IPS-NIHi7 (cell line): Measurements from ENCODE around the gene ZDHHC6.
"Not testable (repeated sequence)": the region's sequence is repeated elsewhere in the genome, so short reads cannot be mapped to it uniquely, and the experiment has no call there.

ENCODE experiments used
- DNase-seq: peaks from one replicate; pipeline ENCODE4 v3.0.0; 2012; ENCODE audit warnings: mixed read lengths; ENCODE audit errors: extremely low spot score

Gene ZDHHC6

DNA sequence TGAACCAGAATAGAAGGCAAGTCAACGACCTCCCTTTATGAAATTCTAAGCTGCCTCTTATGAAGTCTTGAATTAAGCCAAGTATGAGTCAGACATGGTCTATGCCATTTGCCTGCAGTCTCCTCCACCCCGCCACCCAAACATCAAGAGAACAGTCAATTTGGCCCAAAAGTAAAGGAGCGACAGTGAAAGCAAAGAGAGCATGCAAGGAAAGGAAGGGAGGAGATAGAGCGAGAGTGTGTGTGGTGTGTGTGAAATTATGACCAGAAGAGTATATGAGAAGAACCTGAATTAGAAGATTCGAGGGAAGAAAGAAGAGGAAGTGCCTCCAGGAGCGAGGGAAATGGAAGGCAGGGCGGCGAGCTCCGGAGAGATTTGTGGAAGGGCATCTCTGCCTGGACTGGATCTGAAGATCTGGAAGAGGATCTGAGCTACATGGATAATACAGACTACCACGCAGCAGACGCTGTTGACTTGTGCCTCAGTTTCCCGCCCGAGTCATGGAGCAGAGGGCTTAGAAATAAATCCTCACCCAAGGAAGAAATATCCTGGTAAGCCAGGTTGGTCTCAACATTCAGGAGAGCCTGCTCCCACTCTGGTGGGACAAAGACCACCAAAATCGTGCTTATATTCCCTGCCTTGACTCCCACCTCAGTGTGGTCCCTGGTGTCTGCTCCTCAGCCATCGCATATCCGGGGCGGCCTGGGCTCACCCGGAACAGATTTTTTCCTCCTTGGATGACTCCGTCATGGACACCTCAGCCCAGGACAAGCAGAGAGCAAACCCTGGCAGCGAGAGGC is 459 bp downstream of the ZDHHC6 start:
- no peak for DNase-seq

DNA sequence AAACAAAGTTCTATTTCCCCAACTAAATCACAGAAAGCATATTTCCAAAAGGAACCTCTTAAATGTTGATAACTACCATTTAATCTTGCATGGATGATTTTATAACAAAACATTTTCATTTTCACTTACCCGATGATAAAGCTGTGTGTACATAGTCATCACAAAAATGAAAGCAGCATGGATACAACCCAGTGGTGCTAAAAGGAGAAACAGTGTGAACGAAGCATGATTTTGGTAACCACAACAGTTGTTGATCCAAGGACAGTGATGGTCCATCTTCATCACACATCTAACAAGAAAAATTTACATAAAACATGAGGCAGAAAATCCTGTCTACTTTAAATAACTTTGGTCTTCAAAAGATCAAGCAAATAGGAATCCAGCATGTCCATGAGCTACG is 4.7 kb downstream of the ZDHHC6 start:
- no peak for DNase-seq

DNA sequence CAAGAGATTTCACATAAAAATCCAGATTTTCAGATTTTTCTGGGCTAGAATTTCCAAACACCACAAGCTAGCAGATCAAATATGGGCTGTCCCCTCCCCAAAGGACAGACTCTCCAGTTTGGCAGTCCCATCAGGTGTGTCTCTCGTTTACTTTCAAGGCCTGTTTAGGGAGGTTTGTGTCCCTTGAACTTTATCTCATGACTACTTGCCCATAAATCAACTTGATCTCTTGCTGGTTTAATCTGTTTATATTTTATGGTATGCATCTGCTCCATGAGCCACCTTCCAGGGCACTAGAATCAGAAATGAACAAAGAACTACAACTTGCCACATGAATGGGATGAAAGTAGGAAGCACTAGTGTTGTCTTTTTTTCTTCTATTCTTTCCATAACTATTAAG is 5.2 kb downstream of the ZDHHC6 start:
- no peak for DNase-seq

DNA sequence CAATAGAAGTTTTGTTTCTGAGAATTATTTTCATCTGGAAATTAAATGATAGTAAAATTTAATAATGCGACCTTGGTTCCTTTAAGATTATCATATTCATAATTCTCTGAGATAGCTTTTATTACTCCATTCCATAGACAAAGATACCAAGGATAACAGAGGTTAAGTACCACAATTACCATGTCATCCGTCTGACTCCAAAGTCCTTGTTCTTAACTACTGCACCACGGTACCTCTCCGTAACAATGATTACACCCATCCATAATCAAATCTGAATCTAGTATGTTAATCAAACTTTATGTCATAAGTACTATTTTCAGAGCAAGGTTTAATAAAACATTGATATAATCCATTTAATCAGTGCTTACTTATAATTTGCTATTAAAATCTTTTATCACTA is 8.4 kb downstream of the ZDHHC6 start:
- DNase-seq: no peak

DNA sequence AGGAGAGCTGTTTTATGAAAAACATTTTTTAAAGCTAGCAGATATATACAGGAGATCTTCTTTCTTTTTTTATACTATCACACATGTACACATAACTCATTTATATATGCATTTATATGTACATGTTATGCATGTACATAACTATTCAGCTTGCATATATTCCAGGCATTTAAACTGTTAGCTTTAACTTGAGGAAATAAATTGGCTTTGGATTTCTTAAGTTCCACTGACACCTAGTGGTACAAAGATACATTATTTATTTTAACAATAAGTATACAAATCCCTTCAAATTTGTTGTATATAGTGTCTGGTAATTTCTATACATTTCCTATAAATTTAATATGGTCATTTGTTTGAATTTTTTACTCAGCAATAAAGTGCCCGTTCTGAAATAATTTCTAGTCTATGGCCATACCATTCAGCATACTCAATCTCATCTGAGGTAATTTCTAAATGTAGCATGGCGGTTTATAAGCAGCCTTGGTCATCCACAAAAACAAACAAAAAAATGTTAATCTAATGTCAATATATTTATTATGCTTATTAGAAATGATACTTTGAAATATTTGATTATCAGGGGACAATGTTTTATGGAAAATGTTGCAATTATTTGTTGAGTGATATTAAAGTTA is 11.6 kb downstream of the ZDHHC6 start:
- no peak for DNase-seq

DNA sequence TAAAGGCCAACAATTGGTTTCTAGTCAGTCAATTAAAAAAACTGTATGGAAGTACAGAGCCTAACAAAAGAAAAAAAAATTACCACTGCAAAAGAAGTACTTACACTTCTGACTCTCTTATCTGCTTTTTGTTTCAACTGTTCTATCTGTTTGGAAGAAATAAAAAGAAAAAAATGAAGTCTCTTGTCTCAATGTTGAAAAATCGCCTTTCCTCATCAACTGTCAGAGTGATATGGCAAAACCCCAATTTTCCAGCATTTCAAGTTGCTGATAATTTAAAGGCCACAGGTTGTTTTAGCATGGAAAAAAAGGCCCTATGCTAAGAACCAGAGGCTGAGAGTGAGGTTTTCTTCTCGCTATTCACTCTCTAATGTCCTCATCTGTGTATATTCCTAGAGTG is 13.6 kb downstream of the ZDHHC6 start:
- DNase-seq: no peak

DNA sequence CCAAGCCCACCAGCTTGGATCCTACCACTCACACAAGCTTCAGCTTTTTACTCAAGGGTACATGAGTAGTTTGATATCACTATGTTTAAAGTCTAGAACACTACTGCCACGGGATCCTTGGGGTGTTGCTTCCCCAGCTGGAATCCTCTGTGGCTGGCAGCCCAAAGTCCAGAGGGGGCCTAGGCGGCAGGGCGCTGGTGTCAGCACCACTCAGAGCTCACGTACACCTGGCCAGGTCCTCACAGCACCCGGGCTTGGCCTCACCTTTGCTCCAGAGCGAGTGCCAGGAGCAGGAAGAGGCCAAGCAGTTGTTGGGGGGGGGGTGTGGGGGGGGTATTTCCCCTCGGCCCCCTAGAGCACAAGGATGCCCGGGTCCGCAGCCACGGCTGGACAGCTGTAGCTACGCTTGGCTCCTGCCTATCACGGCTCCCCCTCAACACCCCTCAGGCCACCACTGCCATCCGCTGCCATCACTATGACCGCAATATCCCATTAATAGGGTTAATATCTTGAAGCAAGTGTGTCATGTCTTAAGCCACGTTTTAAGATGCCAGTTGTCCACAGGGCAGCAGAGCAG is 17.0 kb downstream of the ZDHHC6 start:
- DNase-seq: no peak

DNA sequence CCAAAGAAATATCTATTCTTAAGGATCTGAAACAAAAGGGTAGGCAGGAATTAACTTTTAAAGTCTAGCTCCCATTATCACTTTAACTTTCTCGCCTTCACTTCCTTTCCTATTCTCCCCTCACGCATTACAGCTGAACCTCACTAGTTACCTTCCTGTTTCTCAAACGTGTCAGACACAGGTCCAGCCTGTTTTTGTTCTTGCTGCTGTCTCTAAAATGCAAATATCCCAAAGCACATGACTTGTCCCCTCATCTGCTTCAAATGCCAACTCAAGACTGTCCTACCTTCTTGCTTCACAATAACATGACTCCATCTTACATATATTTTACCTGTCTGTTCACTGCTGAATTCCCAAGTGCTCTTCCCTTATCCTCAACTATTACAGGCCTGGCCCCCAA is 17.6 kb downstream of the ZDHHC6 start:
- DNase-seq: no peak

DNA sequence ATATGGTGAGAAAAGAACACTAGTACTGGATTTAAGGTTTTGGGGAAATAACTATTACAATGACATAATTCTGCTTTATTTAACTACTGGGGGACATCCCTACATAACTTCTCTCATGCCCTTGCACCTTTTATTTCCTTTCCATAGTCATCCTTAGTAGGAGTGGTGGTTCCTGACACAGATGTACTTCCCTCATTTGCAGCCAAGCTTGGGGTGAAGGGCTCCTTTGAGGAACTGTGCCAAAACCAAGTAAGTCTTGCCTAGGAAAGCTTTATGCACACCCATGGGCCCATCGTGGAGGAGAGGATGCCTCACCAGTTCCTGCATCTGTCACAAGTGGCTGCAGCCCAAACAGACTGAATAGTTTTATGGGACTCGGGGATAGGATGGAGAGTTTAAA is 20.6 kb downstream of the ZDHHC6 start:
- no peak for DNase-seq

DNA sequence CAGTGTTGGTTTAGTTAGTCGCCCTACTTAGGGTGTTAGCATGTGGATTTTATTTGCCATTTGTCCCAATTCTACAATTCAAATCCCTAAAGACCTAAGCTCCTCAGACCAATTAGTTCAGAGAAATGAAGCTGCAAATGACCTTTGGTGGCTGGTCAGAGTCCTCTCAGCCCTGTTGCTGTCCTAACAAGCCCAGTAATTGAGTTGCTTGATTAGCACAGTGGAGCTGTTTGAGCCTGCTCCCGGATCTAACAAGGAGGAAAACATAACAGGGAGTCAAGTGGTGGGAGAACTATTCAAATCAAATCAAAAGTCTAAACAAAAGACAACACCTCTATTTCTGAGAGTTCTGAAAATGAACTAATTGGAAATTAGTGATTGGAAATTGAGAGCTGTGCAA is 22.1 kb downstream of the ZDHHC6 start:
- DNase-seq: no peak

DNA sequence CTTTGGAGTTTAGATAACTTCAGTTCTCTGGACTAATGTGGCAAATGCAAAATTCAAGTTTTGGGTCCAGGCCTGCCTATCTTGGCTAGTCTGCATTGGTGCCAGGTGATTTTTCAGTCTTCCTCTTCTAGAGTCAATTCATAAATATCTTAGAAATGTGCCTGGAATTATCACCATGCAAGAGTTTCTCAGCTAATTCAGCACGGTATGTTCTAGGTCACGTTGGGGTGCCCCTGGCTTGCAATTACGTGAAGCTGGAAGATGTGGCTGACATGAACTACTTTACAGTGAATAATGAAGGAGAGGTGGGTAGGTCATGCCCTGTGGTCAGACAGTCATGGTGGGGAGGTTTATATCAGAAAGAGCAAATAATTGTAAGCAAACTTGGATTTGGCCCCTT is 25.0 kb downstream of the ZDHHC6 start:
- DNase-seq: no peak

DNA sequence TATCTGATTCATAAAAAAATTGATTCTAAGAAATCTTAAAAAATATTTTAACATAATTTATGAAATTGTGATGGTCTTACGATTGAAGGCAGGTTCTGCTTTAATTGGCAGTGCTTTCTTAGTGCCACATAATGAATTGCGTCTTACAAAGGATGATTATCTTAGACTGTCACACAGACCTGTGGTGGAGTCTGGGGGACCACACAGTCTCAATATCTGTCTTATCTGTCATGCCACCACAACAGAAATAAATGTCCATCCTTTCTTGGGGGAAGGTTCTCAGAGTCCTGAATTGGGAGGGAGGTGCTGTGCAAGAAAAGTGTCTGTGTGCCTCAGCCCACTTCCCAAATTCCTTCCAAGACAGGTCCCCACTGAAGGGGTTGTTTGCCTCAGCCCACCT is 34.0 kb downstream of the ZDHHC6 start:
- DNase-seq: no peak

DNA sequence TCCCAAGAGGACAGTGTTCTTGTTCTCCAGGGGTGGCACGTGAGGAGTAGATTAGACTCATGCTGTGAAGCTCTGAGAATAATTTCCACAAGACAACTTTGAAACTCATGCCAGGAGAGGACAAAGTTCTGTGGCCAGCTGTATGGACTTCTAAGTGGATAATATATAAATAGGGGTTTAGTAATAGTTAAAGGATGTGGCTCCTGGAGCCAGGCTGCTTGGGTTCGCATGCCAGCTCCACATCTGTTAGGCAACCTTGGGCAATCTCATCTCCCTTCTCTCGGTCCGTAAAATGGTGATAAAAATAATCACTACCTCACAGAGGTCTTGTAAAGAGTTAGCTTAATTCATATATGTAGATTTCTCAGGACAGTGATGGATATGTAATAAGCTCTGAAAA is 37.0 kb downstream of the ZDHHC6 start:
- no peak for DNase-seq

DNA sequence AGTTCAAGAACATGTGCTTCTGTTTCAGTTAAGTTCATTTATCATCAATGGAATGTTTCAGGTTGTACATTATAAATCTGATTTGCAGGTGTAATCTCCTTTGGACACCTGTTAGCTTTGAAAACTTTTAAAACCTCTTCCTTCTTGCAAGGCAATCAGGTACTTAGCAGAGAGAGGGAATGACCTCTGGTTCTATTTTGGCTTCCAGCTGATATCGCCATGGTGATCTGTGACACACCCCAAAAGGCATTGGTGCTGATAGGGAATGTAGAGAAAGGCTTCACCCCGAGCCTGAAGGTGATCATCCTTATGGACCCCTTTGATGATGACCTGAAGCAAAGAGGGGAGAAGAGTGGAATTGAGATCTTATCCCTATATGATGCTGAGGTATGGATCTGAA is 37.4 kb downstream of the ZDHHC6 start:
- no peak for DNase-seq

DNA sequence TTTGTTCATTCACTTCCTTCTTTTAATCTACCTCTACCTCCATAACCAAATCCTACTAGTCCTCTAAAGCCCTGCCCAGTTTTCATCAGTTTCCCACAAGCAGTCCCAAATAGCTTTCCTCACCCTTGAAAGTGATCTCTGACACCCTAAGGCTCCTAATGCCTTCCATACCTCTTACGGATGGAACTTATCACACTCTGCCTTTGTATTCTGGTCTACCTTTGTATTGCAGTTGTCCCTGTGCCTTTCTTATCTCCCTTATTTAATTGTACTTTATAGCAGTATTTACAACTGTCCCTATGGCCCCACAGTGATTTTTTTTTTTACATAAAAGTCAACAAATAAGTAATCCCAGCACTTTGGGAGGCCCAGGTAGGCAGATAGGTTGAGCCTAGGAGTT is 39.0 kb downstream of the ZDHHC6 start:
- no peak for DNase-seq

DNA sequence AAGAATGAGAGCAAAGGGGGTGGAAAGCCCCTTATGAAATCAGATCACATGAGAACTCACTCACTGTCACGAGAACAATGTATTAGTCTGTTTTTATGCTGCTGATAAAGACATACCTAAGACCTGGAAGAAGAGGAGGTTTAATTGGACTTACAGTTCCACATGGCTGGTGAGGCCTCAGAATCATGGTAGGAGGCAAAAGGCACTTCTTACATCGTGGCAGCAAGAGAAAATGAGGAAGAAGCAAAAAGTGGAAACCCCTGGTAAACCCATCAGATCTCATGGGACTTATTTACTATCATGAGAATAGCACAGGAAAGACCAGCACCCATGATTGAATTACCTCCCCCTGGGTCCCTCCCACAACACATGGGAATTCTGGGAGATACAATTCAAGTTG is 39.9 kb downstream of the ZDHHC6 start:
- DNase-seq: not testable (repeated sequence)

DNA sequence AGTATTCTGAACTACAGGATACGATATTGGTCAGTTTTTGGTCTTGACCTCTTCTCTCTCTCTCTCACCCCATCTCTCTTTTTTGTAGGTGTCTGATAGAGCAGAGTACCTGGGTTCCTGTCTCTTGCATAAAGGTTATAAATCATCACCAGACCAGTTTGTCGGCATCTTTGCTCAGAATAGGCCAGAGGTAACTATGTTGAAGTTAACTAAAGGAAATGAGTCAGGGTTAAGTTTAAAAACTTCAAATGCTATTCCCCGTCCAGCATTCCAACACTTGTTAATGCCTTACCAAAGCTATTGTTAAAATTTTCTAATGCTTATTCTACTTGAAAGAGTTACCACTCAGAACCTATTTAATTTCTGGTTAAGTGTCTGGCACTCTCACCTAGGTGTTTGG is 42.1 kb downstream of the ZDHHC6 start:
- DNase-seq: no peak

DNA sequence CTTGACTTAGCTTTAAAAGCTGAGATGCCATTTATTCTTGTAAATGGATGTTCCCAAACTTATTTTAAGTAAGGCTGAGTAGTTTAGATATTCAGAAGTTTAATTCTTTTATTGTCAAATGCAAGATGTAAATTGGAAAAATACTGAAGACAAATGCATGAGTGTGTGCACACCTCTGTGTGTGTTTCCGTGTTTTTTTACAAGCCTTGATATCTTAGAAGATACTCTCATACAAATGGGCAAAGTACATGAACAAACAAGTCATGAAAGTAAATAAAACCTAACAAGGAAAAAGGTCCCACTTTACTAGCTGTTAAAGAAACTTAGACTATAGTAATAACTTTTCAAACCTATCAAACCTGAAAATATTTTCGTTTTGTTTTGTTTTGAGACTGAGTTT is 43.8 kb downstream of the ZDHHC6 start:
- no peak for DNase-seq

DNA sequence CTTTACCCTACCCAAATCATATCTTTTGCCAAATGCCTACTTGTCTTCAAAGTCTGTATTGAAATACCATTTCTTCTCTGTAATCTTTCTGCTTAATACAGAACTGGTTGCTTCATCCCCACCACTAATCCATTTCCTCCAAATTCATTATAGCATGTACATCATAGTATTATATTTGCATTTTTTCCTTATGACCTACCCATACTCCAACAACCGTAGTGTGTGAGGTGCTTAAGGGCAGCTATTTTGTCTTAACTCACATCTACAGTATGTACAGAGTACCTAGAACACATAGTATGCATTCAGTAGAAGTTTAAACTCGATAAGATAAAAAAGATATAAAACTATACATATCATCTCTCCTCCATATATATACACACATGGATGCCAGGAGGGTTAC is 49.1 kb downstream of the ZDHHC6 start:
- DNase-seq: no peak

DNA sequence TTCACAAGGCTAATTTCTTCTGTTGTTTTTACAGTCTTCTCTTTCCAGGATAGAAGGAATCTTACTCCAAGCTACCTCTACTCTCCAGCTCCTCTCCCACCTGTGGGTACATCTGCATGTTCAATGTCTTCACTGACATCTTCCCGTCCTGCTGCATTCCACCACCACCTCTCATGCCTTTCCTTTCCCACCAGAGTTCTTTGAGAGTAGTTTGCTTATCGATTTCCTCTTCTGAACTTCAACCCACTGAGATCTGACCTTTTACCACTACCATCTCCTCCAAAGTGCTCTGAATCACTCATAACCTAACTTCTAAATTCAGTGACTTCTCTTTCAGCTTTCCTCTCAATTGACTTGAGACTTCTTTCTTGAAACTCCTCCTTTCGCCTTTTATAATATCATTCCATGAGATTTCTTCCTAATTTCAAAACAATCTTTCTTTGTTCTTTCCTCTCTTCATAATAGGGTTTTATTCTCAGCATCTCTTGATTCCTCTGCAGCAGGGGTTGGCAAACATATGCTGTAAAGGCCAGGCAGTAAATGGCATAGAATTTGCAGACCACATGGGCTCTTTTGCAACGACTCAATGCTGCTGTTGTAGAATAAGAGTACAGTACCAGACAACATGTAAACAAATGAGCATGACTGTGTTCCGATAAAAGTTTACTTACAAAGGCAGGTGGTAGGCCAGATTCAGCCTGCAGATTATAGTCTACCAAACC is 50.7 kb downstream of the ZDHHC6 start:
- no peak for DNase-seq

DNA sequence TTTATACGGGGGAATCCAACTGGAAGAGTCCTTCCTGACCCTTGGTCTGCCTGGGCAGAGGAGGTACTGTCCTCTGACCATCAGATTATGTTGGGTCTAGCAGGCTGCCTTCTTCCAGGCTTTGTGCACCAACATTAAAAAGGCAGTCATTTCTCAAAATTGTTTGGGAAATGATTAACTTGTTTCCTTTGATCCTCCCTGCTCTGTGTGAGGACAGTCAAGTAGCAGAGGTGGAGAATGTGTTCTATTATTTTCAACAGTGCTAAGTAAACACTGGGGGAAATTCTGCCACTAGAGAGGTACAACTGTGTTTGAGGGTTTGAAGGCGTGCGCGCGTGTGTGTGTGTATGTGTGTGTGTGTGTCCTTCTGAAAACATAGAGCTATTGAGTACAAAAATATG is 52.2 kb downstream of the ZDHHC6 start:
- DNase-seq: no peak

DNA sequence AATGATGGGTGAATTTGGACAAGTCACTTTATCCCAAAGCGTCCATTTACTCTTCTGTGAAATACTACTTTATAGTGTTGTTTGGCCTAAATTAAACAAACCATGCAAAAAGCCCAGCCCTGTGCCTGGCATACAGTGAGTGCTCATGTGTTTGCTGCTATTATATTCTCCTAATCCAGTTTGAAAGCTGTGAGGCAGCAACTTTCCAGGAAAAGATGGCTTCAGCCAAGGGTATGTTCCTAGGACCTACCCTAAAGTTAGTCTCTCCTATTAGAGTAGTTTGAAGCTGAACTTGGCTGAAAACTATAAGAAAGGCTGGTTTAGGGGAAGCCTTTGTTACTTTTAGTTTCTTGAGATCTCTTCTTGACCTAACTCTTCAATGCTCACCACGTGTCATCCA is 52.9 kb downstream of the ZDHHC6 start:
- no peak for DNase-seq

DNA sequence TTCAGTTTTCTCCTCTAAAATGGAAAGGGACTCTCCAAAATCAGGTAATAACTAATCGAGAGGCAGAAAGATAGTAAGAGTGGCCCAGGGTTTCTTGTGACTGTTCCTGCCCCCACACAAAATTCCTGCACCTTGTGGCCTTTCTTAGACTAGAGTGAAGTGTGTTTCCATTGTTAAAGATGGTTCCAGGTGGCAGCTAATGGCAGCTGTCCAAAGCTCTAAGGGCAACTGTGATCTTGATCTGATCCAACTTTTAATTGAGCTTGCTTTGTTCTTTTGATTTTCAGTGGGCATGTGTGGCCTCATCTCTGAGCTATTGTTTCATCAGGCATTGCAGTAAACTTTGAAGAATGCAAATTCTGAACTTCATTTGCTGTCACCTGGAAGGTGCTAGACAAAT is 53.4 kb downstream of the ZDHHC6 start:
- DNase-seq: no peak
